ENCODE measurements around the gene TSPYL2.

TSPYL2 gene

DNA sequence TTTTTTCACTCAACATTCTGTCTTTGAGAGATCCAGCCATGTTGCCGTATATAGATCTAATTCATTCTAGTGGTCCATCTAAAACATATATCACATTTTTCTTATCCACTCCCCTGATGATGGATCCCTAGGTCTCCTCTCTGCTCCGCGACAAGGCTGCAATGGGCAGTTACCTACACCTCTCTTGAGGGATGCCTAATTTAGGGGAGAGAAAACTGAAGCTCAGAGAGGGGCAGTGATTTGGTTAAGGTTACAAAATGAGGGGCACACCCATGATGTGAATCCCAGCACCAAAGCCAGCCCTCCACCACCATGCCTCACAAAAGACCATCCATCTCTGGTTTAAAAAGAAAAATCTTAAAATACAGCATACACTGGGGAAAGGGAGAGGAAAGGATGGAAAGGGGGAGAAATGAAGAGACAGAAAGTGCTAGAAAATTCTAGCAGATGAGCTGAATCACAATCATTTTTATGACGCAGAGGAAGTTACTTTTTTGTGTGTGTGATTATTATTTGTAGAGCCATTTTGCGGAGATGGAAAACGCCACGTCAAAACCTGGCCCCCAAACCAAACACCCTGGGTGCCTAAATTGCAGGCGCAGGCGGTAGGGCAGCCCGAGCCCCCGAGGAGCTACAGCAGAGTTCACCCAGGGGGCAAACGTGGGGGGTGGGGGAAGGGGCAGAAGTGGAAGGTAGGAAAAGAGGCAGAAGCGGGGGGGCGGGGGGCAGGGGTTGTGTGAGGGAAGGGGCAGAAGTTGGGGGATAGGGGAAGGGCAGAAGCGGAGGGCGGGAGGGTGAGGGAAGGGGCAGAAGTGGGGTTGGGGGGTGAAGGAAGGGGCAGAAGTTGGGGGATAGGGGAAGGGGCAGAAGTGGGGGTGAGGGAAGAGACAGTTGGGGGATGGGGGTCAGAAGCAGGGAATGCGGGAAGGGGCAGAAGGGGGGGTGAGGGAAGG lies 1.3 kb upstream of the TSPYL2 start:
- DNase-seq (ENCODE audit: low read depth, low spot score): no peak

- no peak for DNase-seq (ENCODE audit: low read depth, low spot score)
Observed at GRCh38 chrX:53082773-53083616, 828 bp downstream of the TSPYL2 start.

DNA sequence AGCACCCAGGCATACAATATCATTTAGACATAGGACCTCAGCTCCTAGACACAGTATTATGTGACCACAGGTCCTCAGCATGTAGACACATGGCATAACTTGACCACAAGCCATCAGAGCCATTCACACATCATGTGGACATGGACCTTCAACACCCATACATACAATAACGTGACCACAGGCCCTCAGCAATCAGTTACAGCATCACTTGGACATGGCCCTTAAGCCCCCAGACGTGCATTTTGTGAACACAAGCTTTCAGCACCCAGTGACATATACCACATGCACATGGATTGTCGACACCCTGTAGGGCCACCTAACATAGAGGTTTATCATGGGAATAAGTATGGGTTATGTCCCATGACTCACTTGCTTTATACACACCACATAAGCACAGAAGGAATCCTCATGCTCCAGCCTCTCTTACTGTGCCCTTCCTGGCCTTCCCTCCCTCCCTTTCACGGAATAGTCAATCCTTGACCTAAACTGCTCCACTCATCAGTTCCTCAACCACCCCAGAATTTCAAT lies 1.9 kb downstream of the TSPYL2 start:
- DNase-seq (ENCODE audit: low read depth, low spot score): no peak

DNA sequence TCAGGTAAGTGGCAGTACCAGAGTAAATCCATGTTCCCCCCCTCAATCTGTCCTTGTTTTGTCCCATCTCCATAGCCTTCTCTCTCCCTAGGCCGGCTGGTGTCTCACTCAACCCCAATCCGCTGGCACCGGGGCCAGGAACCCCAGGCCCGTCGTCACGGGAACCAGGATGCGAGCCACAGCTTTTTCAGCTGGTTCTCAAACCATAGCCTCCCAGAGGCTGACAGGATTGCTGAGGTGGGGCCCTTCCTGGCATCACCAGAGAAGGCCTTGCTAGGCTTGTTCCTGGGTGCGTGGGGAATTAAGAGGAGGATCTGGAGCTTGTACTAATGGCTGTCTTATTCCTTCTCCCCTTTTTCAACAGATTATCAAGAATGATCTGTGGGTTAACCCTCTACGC lies 2.7 kb downstream of the TSPYL2 start:
- no peak for DNase-seq (ENCODE audit: low read depth, low spot score)

- DNase-seq (ENCODE audit: low read depth, low spot score): no peak
Observed at GRCh38 chrX:53085661-53086229, 3.6 kb downstream of the TSPYL2 start.

- no peak for DNase-seq (ENCODE audit: low read depth, low spot score)
Observed at GRCh38 chrX:53086464-53086863, 4.3 kb downstream of the TSPYL2 start.

DNA sequence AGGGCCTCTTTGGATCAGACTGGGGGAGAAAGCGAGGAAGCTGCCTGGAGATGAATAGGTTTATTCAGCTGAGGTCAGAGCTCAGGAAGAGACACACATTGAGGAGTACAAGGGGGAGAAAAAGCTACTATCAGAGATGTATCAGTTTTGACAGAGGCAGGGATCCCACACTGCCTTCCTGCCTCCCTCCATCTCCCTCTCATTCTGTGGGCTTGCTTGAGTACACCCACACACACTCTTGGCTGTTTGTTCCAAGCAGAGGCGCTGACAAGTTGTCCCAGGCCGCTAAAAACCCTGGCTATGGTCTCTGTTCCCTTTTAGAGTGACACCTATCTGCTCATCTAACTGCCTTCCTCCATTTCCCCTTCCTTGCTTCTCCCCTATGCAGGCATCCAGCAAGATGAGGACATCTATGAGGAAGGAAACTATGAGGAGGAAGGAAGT lies 5.2 kb downstream of the TSPYL2 start:
- DNase-seq (ENCODE audit: low read depth, low spot score): no peak

GRCh38 chrX:53088136-53088974 lies 6.2 kb downstream of the TSPYL2 start:
- no peak for DNase-seq (ENCODE audit: low read depth, low spot score)

DNA sequence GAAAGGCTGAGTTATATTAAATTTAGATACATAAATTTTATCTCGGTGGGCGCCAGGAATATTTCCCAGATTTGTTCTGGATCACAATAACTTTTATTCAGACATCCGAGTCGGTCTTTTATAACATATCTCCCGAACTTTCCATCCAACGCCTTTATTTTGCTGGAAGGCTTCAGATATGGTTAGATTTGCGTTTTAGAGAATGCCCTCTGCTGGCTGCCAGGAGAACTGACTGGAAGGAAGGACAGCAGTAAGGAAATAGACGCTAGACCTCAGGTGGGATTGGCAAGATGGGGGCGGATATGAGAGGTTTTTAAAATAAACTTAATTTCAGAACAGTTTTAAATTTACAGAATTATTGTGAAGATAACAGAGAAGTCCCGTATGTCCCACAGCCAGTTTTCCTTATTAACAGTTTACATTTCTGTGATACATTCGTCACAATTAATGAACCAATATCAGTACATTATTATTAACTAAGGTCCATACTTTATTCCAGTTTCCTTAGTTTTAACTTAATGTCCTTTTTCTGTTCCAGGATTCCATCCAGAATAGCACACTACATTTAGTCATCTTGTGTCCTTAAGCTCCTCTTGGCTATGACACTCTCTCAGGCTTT lies 7.2 kb downstream of the TSPYL2 start:
- DNase-seq (ENCODE audit: low read depth, low spot score): no peak

DNA sequence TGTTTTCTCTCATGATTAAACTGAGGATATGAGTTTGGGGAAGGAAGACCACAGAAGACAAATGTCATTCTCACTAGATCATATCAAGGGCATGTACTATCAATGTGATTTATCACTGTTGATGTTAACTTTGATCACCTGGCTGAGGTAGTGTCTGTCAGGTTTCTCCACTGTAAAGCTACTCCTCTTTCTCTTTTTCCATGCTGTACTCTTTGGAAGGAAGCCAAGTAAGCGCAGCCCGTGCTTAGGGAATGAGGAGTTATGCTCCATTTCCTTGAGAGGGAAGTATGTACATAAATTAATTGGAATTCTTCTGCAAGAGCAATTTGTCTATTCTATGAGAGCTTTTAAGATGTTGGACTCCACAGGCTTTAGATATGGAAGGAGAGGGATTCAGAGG lies 7.8 kb downstream of the TSPYL2 start:
- no peak for DNase-seq (ENCODE audit: low read depth, low spot score)

GRCh38 chrX:53091354-53091753 lies 9.2 kb downstream of the TSPYL2 start:
- no peak for DNase-seq (ENCODE audit: low read depth, low spot score)

GRCh38 chrX:53093177-53093655 lies 11.0 kb downstream of the TSPYL2 start:
- DNase-seq (ENCODE audit: low read depth, low spot score): no peak

- DNase-seq (ENCODE audit: low read depth, low spot score): peak; percentile 77
Observed at GRCh38 chrX:53093748-53094581, 11.8 kb downstream of the TSPYL2 start, which contains the start of gene KANTR. Gene KANTR (plus strand): TSS chrX:53094142. CDS start chrX:53124273, 30,131 bp downstream.

- no peak for DNase-seq (ENCODE audit: low read depth, low spot score)
Observed at GRCh38 chrX:53094582-53094905, 12.4 kb downstream of the TSPYL2 start.

GRCh38 chrX:53095796-53096195 lies 13.6 kb downstream of the TSPYL2 start:
- no peak for DNase-seq (ENCODE audit: low read depth, low spot score)

- no peak for DNase-seq (ENCODE audit: low read depth, low spot score)
Observed at GRCh38 chrX:53114864-53115549, 32.8 kb downstream of the TSPYL2 start.

DNA sequence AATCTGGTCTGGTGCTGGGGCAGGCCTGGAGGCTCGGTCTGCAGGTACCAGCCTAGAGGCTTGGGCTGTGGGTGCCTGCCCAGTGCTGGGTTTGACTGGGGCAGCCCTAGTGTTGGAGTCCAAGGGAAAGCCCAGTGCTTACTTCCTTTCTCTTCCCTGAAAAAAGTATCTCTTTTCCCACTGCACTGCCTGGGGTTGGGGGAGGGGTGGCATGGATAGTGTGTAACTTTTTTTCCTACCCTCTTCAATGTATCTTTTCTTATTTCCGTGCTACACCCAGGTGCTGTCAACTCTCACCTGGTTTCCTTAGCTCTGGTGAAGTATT lies 33.3 kb downstream of the TSPYL2 start:
- no peak for DNase-seq (ENCODE audit: low read depth, low spot score)

DNA sequence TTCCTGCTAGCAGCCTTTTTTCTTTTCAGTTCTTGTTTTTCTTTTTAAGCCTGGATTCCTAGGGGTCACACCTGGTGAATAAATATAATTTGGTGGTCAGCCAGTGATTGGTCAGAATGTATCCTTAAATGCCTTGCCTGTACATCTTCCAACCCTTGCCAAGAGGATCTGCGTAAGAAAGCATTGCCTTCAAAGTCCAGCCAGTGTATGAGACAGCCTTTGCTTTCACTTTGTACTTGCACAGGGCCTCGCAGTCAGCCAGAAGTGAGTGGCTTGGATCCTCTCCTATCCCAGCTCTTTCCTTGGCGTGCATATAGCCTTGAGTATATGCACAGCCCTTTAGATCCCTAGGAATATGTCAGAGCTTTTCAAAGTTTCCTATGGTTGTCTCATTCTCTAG lies 33.9 kb downstream of the TSPYL2 start:
- DNase-seq (ENCODE audit: low read depth, low spot score): no peak

DNA sequence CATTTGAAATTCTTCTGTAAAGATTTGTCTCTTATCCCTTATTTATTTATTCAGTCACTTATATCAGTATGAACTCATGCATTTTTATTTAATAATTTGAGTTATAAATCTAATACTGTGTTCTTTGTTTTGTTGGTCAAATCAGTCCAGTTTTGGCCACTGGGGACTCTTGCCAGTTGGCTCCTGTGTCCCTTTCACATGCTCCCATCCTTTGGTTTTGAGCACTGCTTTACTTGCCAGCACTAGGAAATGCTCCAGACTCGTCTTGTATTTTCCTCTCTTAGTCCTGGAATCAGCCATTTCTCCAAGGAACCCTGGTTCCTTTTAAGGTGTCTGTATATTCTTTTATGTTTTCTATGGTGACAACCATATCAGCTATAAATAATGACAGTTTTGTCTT lies 39.8 kb downstream of the TSPYL2 start:
- DNase-seq (ENCODE audit: low read depth, low spot score): no peak
